GM23338 (cell line): ENCODE data around the gene SPI1.

Experiments used
- CREB1 ChIP-seq: fragments of 250-450 bp; sonication (Bioruptor Pico); IDR thresholded peaks from 2 replicates; pipeline ENCODE4 v1.5.0; 2020; ENCODE audit warnings: low read depth, mild to moderate bottlenecking, moderate library complexity
- EZH2 ChIP-seq: fragments of 200-600 bp; sonication (generic); IDR thresholded peaks from one replicate; pipeline ENCODE4 v1.8.0; 2017; ENCODE audit warnings: antibody characterized with exemption, mild to moderate bottlenecking, low read depth; ENCODE audit not compliant: unreplicated experiment
- EZH2phosphoT487 ChIP-seq: fragments of 200-600 bp; sonication (generic); IDR thresholded peaks from one replicate; pipeline ENCODE4 v1.8.1; 2018; ENCODE audit warnings: antibody characterized with exemption; ENCODE audit not compliant: unreplicated experiment
- POLR2AphosphoS5 ChIP-seq: IDR thresholded peaks from 2 replicates; pipeline ENCODE4 v1.6.1; 2016; ENCODE audit warnings: antibody characterized with exemption, low read depth
- STAT1 ChIP-seq: IDR thresholded peaks from one replicate; pipeline ENCODE4 v1.6.1; 2016; ENCODE audit warnings: antibody characterized with exemption; ENCODE audit not compliant: unreplicated experiment
- TF ChIP-seq, protein P1 (sequence below), 2 experiments: fragments of 200-600 bp in 1 of 2; sonication (generic) in 1 of 2; conservative IDR thresholded peaks; 2 replicates each; pipeline versions ENCODE4 v1.5.1 to v1.6.1; 2016 to 2017; ENCODE audit warnings: antibody characterized with exemption in 2 of 2, low read depth in 2 of 2, mild to moderate bottlenecking in 2 of 2, moderate library complexity in 1 of 2
- TF ChIP-seq, protein P2 (sequence below): IDR thresholded peaks from 2 replicates; pipeline ENCODE4 v1.6.1; 2016; ENCODE audit warnings: antibody characterized with exemption
- TF ChIP-seq, protein P3 (sequence below): IDR thresholded peaks from one replicate; pipeline ENCODE4 v1.6.1; 2018; ENCODE audit warnings: antibody characterized with exemption; ENCODE audit not compliant: unreplicated experiment

DNA sequence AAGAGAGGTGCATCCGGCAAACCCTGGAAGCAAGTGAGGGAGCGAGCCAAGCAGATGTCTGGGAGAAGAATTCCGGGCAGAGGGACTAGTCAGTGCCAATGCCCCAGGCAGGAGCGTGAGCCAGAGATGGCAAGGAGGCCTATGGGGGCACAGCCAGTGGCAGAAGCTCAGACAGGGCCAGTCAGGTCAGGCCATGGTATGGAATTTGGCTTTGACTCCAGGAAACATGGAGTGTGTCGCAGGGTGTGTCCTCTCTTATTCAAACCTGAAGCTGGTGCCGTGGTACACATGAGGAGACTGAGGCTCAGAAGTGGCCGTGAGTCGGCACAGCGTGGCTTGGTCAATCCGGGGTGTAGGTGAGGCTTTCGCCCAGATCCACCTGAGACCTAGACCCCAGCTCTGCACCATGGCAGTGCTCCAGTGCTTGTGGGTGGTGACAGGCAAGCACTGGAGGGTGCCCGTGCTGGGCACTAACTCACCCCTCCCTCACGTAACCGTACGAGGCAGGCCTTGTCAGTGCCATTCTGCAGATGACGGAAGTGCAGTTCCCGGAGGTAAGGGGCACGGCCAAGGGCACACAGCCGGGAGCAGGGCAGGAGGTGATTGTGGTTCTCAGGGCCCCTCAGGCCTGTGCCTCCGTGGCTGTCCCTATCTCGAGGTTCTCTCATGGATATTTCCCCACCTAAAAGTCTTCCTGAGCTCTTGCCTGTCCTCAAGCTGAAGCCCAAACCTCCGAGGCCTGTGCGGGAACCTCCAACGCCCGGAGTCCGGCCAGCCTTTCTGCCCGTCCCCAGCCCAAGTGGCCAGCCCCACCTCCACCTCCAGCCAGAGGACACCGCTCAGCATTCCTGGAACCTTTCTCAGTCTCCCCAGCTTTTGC, 10.6 kb upstream of the SPI1 start:
- no peak for TF ChIP-seq CREB1 (CRISPR knock-in tag)
- no peak for TF ChIP-seq EZH2
- TF ChIP-seq, protein P1, sequence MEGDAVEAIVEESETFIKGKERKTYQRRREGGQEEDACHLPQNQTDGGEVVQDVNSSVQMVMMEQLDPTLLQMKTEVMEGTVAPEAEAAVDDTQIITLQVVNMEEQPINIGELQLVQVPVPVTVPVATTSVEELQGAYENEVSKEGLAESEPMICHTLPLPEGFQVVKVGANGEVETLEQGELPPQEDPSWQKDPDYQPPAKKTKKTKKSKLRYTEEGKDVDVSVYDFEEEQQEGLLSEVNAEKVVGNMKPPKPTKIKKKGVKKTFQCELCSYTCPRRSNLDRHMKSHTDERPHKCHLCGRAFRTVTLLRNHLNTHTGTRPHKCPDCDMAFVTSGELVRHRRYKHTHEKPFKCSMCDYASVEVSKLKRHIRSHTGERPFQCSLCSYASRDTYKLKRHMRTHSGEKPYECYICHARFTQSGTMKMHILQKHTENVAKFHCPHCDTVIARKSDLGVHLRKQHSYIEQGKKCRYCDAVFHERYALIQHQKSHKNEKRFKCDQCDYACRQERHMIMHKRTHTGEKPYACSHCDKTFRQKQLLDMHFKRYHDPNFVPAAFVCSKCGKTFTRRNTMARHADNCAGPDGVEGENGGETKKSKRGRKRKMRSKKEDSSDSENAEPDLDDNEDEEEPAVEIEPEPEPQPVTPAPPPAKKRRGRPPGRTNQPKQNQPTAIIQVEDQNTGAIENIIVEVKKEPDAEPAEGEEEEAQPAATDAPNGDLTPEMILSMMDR (conservative IDR thresholded peaks at IDR 0.05; ENCODE audit: low read depth in 2 of 2): no peak
- TF ChIP-seq POLR2AphosphoS5: no peak
- no peak for TF ChIP-seq EZH2phosphoT487
- TF ChIP-seq, protein P2, sequence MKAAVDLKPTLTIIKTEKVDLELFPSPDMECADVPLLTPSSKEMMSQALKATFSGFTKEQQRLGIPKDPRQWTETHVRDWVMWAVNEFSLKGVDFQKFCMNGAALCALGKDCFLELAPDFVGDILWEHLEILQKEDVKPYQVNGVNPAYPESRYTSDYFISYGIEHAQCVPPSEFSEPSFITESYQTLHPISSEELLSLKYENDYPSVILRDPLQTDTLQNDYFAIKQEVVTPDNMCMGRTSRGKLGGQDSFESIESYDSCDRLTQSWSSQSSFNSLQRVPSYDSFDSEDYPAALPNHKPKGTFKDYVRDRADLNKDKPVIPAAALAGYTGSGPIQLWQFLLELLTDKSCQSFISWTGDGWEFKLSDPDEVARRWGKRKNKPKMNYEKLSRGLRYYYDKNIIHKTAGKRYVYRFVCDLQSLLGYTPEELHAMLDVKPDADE: no peak
- TF ChIP-seq, protein P3, sequence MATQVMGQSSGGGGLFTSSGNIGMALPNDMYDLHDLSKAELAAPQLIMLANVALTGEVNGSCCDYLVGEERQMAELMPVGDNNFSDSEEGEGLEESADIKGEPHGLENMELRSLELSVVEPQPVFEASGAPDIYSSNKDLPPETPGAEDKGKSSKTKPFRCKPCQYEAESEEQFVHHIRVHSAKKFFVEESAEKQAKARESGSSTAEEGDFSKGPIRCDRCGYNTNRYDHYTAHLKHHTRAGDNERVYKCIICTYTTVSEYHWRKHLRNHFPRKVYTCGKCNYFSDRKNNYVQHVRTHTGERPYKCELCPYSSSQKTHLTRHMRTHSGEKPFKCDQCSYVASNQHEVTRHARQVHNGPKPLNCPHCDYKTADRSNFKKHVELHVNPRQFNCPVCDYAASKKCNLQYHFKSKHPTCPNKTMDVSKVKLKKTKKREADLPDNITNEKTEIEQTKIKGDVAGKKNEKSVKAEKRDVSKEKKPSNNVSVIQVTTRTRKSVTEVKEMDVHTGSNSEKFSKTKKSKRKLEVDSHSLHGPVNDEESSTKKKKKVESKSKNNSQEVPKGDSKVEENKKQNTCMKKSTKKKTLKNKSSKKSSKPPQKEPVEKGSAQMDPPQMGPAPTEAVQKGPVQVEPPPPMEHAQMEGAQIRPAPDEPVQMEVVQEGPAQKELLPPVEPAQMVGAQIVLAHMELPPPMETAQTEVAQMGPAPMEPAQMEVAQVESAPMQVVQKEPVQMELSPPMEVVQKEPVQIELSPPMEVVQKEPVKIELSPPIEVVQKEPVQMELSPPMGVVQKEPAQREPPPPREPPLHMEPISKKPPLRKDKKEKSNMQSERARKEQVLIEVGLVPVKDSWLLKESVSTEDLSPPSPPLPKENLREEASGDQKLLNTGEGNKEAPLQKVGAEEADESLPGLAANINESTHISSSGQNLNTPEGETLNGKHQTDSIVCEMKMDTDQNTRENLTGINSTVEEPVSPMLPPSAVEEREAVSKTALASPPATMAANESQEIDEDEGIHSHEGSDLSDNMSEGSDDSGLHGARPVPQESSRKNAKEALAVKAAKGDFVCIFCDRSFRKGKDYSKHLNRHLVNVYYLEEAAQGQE: no peak
- TF ChIP-seq STAT1: no peak
